Measurements from ENCODE around the gene EPB41L5.
"Not testable (repeated sequence)": the region's sequence is repeated elsewhere in the genome, so short reads cannot be mapped to it uniquely, and the experiment has no call there.

Gene EPB41L5

DNA sequence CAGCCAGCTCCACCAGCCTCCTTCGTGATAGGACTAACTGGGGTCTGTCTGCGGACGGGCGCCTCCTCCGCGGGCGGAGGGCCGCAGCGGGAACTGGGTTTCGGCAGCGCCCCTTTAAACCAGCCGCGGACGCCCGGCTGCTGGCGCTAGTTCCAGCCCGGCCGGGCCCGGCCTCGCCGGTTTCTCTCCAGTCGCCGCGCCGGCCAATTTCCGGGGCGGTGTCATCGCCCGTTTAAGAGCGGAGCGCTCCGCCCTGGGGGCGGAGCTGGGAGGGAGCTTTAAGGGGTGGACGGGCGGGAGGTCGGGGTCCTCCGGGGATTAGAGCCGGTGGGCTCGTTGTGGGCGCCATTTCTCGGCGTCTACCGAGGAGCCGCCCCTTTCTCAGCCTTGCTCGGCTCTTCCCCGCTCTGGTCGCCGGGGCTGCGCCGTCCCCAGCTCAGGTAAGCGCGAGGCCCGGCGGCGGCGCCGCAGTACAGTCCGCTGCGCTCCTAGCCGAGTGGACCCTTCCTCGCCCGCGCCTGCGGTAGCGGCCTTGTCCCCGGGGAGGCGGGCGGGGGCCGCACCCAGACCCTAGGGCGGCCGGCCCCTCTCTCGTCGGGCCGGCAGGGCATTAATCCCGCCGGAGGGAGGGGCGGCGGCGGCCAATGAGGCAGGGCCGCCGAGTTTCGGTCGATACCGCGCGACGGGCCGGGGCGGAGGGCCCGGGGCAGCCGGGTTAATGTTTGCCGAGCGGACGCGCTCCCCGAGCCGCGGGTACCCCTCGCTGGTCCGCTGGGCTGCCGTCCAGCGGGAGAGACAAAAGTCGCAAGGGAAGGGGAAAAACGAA lies at the start of gene EPB41L5:
EPB41L5 (plus strand) TSS at position 307 of the 826 bp plus-strand sequence. CDS start 6,008 bp downstream, outside the sequence.
- peak; percentile 77 for DNase-seq

DNA sequence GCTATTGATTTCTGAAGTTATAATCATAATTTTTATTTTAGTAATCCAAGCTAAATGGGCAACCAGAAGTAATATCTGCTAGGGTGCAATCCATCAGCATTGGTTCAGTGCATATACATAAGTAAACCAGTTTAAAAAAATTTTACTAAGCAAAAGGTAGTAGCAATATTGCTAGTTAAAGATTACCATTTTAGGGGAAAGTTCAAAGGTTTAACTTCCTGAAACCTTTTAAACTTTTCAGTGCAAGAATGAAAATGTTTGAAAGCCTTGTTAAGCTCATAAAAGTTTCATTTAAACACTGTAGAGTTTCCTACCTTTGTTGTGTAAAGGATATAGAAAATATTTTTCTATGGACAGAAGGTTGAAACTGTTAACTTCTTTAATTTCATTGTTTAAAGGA lies 31.0 kb upstream of the EPB41L5 start:
- no peak for DNase-seq

DNA sequence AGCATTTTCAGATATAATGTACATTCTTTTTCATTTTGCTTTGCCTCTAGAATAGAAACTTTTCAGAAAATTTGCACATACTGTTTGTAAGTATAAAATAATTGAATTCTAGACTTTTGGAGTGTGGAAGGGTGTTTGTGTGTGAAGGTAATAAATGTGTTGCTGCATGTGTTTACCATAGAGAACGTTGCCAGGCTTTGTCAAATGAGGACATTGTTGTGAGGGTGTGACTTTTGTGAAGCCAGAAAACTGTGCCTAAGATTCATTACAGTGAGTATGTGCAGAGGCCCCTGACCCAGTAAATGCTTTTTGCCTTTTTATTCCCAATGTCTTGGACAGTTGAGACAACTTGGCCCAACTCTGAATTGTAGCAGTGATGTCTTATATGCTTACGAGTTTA lies 30.4 kb upstream of the EPB41L5 start:
- no peak for DNase-seq

- no peak for DNase-seq
These were observed 29.8 kb upstream of the EPB41L5 start for GRCh38 chr2:119983108-119983507.

GRCh38 chr2:119996148-119996547 lies 16.7 kb upstream of the EPB41L5 start:
- DNase-seq: no peak

GRCh38 chr2:119996896-119997891 lies 15.7 kb upstream of the EPB41L5 start:
- DNase-seq: not testable (repeated sequence)

- no peak for DNase-seq
These were observed 11.4 kb upstream of the EPB41L5 start for GRCh38 chr2:120001471-120001870.

- DNase-seq: no peak
These were observed 8.6 kb upstream of the EPB41L5 start for GRCh38 chr2:120004254-120004653.

GRCh38 chr2:120005834-120006521 lies 6.9 kb upstream of the EPB41L5 start:
- no peak for DNase-seq

- no peak for DNase-seq
These were observed 5.0 kb upstream of the EPB41L5 start for GRCh38 chr2:120007851-120008250.

GRCh38 chr2:120012363-120012762 lies 514 bp upstream of the EPB41L5 start:
- DNase-seq: no peak

GRCh38 chr2:120013597-120014223 lies 833 bp downstream of the EPB41L5 start:
- DNase-seq: no peak

- no peak for DNase-seq
These were observed 1.5 kb downstream of the EPB41L5 start for GRCh38 chr2:120014226-120014980.

GRCh38 chr2:120016800-120017199 lies 3.9 kb downstream of the EPB41L5 start:
- no peak for DNase-seq

DNA sequence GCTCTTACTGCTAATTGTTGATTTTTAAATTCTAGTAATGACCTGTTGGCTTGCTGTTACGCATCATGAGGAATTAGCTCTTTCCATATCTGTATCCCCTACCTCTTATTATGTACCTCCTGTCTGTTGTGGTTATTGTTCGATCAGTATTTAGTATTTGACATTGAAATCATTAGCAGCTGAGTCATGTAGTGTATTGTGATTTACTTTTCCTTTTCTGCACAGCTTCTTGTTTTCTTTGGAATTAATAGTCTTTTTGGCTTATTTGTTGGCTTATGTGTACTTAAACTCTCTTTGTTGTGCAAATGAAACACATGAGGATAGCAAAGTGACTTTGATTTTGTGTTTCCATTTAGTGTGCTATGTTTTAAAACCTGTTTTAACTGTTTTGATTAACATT lies 4.3 kb downstream of the EPB41L5 start:
- DNase-seq: no peak

DNA sequence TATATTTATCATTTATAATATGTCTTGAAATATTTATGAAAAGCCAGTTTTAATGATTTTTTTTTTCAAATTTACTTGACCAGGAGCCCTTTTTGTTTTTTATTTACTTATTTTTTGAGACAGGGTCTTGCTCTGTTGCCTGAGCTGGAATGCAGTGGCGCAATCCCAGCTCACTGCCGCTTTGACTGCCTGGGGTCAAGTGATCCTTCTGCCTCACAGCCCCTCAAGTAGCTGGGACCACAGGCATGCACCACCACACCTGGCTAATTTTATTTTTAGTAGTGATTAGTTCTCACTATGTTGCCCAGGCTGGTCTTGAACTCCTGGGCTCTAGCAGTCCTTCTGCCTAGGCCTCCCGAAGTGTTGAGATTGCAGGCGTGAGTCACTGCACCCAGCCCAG lies 5.7 kb downstream of the EPB41L5 start:
- no peak for DNase-seq

- DNase-seq: no peak
These were observed 7.7 kb downstream of the EPB41L5 start for GRCh38 chr2:120020554-120020953.

- not testable (repeated sequence) for DNase-seq
These were observed 9.6 kb downstream of the EPB41L5 start for GRCh38 chr2:120022505-120022904.

GRCh38 chr2:120026890-120027289 lies 14.0 kb downstream of the EPB41L5 start:
- no peak for DNase-seq

DNA sequence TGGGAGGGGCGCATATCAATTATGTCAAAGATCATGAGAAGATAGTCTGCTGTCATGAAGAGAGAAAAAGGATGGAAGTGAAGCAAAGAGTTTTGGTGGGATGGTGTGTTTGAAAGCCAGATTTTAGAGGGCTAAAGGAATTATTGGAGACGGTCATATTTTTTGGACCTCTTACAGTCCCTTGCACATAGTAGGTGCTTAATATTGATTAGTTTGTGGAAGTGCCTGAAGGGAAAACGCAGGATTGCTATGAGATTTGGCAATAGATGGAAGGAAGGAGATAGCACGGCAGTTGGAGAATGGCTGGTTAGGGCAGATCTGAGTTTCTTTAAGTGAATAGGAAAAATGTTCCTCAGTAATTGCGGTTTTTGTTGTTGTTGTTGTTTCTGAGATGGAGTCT lies 15.9 kb downstream of the EPB41L5 start:
- DNase-seq: no peak

Measured in NCI-H1436 treated with DMSO at 0.1 percent for 48 hours (cell line).